ENCODE results near the gene HOXA13. TPM values are rescaled to one million over a fixed set of nuclear protein-coding genes. Genes with fewer than 3 reads are reported as not detected.

The HOXA13 gene
- total RNA-seq, 1 donor from 2014 or later: 0.18 TPM

DNA sequence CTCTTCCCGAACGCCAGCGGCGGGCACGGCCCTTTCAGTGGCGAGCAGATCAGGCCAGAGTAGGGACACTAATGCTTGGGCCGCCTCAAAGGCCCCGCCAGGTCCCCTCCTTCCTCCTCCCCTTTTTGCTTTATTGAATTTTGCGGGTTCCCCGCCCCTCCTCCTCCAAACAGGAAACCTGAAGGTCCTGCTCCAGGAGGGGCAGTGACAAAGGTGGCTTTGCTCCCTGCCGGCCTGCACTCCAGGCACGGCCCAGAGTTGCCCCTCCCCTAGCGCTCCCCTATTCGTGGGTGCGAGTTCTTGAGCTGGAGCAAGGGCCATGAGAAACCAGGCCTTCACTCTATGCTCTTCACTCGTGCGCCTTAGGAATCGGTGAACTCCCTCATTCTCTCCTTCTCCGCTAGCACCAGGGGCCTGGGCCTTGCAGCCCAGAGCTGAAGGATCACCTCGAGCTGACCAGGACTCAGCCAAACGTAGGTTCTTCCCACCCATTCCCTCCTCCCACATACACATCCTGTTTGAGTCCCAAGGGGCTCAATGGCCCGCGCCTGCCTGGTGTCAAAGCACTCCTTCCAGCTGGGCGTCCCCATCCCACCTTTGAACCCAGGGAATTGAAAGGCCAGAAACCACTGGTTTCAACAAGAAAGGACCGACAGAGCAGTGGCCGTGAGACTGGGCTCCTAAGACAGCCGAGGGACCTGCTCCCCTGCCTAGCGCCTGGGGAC, 51.7 kb downstream of the HOXA13 start:
- DNase-seq (ENCODE audit: low spot score) (peak; percentile 68), ATAC-seq (no peak)
- intact Hi-C loops (cut with DNase I): no loop called here

DNA sequence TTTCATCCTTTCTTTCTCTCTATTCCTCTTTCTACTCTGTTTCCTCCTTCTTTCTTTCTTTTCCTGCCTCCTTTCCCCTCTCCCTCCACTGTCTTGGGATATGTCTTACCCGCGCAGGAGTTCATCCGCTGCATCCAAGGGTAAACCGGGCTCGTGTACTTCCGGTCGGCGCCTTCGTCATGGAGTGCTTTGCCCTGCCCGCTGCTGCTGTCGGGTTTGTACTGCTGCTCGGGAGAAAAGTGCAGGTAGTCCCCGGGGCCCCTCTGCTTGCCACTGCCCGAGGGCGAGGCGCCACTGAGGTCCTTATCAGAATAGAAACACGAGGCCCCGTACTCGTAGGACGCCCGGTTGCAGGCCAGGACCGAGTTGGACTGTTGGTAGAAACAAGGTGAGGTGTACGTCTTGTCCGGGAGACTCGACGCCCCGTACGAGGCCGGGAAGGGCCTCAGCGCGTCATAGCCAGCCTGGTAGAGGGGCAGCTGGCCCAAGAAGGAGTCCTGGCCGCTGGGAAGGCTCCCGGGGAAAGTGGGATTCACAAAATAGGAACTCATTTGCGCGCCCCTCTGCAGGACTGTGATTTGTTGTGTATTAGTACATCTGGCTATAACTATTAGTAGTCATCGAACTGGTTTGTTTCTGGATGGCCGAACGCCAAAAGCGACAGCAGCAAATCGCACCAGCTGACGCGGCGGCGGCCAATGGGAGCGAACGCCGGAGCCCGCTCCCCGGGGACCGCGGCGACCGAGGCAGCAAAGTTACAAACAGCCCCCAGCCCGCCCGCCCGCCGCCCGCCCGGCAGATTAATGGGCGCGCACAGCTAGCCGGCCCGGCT, 52.5 kb downstream of the HOXA13 start, which contains the start of gene HOXA6:
HOXA6 (minus strand) TSS at position 576 of the 832 bp plus-strand sequence; CDS start at position 551, 25 bp downstream.
- DNase-seq (ENCODE audit: low spot score) (peak; percentile 86), ATAC-seq (peak; percentile 1)
- intact Hi-C loops (cut with DNase I): no loop called here

DNA sequence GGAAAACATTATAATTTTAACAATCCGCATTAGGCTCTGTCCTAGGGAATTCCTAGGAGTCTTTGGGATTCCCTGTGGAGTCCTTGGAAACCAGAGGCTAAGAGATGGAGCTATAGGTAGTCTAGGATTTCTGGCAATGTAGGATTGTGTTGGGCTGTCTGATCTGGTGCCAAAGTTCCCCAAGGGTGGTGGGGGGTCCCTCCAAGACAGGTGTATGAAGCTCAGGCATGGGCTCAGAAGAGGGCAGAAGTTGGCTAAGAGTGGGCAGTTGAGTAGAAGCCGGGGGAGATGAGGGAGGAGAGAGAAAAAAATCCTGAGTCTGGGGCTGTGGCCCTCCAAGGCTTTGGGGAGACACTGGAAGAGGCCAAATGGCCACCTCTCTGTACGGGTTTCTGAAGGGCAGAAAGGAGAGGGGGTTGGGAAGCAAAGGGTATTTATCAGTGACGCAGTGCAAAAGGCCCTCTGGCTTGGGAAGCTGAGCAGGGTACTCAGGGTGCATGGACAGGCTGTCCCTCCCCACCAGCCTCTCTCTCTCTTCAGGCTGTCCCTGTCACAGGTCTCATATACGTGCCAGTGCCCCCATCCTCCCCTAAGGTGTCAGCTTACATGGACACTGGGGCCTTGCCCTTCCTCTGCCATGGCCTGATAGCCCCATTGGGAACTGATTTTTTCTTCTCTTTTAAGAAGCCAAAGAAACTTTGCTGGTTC, 53.2 kb downstream of the HOXA13 start:
- intact Hi-C loops (cut with DNase I): no loop called here
- ATAC-seq: no peak
- DNase-seq (ENCODE audit: low spot score): no peak

DNA sequence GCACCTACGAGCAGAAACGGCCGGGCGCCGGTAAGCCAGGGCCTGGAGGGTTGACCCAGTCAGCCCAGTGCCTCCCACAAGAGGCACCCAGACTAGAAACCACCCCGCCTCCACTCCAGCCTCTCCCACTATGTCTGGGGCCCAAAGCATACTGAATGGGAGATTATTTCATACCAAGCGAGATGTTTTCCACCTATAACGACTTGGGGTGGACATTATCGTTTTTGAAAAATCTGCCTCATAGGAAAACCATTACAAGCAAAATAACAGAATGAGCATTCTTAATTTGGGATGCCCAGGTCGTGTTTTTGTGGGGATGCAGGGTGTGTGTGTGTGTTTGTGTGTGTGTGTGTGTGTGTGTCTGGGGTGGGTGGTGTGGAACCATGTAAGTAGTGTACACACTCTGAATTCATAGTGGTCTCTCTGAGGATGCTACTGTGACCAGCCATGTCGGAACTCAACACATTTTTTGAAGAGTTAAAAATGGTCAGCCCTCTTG, 53.9 kb downstream of the HOXA13 start:
- intact Hi-C loops (cut with DNase I): no loop called here
- DNase-seq (ENCODE audit: low spot score) (no peak), ATAC-seq (no peak)

DNA sequence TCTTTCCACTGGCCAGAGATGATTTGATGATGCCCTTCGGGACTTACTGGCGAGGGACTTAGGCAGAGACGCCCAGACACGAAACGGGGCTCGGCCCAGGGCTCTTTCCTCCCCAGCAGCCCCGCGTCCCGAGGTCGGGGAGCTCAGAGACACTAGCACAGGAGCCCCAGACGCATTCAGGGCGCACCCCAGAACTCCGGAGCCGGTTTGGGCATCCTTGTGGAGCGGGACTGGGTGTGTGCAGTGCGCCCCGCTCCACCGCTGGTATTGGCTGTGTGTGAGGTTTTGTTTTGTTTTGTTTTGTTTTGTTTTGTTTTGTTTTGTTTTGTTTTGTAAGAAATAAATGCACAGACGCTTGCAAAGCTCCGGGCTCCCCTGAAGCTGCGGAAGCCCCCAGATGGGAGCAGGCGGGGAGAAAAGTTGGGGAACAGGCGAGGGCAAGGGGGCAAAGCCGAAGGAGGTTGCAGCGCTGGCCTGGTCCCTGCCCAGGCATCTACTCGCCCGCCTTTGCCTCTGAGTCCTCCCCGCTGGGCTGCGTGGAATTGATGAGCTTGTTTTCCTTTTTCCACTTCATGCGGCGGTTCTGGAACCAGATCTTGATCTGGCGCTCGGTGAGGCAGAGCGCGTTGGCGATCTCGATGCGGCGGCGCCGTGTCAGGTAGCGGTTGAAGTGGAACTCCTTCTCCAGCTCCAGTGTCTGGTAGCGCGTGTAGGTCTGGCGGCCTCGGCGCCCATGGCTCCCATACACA, 54.6 kb downstream of the HOXA13 start:
- ATAC-seq: no peak
- peak; percentile 62 for DNase-seq (ENCODE audit: low spot score)
- intact Hi-C loops (cut with DNase I): no loop called here

DNA sequence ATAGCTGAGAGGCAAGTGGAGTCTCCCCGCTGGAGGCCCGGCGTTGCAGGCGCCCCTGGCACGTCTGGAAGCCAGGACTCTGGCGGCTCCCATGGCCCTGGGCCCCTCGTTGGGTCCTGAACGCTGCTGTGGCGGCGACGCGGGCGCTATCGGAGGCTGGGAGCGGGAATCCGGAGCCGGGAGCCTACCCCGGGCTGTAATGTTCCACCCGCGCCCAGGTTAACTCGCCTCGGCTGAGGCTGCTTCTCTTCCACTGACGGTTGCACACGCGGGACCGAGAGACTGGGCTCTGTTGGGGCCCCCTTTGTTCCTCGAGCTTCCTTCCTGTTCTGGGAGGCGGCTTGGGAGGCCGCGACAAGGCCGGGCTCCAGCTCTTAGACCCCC, 55.1 kb downstream of the HOXA13 start:
- peak; percentile 3 for ATAC-seq
- intact Hi-C loops (cut with DNase I): no loop called here
- DNase-seq (ENCODE audit: low spot score): peak; percentile 66

Small RNA genes within 50 kb of the gene (microRNA-seq; reads per million reads assigned to microRNA genes)
- 3,026 reads per million, percentile 90 among the genes with 10 or more reads in this experiment for gene MIR196B

Other genes with a start within 250 kb of the HOXA13 start
- gene HOXA1, start 104.1 kb downstream of the HOXA13 start, total RNA-seq: 0.98 TPM
- gene HOXA2, start 97.4 kb downstream of the HOXA13 start, total RNA-seq: 3.9 TPM
- gene HOXA4, start 69.3 kb downstream of the HOXA13 start, total RNA-seq: 10.0 TPM
- 20.1 TPM for gene HOXA5, start 56.4 kb downstream of the HOXA13 start, total RNA-seq
- 15.8 TPM for gene HOXA6, start 52.3 kb downstream of the HOXA13 start, total RNA-seq
- gene HOXA3, start 47.5 kb downstream of the HOXA13 start, total RNA-seq: 20.9 TPM
- gene HOXA7, start 43.4 kb downstream of the HOXA13 start, total RNA-seq: 6.2 TPM
- 7.1 TPM for gene HOXA9, start 34.6 kb downstream of the HOXA13 start, total RNA-seq
- gene HOXA10, start 25.8 kb downstream of the HOXA13 start, total RNA-seq: 11.2 TPM
- 1.3 TPM for gene HOXA11, start 14.9 kb downstream of the HOXA13 start, total RNA-seq
- not detected for gene EVX1, start 42.7 kb upstream of the HOXA13 start, total RNA-seq